Activated gamma-delta T cell treated with Interleukin-2 at 50 U/mL for 16 hours (primary cell): ENCODE results near the gene PSRC1.

ENCODE experiments used
- DNase-seq: peaks from one replicate; pipeline ENCODE4 v3.0.0-alpha.2; 2020

Gene PSRC1

GRCh38 chr1:109256971-109257681 is 25.8 kb downstream of the PSRC1 start:
- DNase-seq = no peak

DNA sequence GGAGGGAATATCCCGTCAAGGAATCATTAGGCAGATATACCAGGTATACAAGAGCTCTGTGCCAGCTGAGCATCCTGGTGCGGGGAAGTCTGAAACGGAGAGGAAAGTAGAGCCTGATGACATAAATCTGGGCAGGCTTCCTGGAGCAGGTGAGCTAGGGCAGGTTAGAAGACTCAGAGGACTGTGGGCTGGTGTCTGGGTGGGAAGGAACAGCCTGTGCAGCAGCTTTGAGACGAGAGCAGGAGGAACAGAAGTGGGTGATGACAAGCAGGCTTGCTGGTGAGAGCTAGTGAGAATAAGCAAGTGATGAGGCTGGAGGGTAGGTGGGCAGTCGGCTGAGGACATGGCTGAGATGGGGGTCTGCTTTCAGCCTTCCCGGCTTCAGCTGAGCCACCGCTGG is 26.9 kb downstream of the PSRC1 start:
- no peak for DNase-seq

GRCh38 chr1:109255678-109256077 is 27.3 kb downstream of the PSRC1 start:
- no peak for DNase-seq

GRCh38 chr1:109255097-109255651 is 27.8 kb downstream of the PSRC1 start:
- no peak for DNase-seq

DNA sequence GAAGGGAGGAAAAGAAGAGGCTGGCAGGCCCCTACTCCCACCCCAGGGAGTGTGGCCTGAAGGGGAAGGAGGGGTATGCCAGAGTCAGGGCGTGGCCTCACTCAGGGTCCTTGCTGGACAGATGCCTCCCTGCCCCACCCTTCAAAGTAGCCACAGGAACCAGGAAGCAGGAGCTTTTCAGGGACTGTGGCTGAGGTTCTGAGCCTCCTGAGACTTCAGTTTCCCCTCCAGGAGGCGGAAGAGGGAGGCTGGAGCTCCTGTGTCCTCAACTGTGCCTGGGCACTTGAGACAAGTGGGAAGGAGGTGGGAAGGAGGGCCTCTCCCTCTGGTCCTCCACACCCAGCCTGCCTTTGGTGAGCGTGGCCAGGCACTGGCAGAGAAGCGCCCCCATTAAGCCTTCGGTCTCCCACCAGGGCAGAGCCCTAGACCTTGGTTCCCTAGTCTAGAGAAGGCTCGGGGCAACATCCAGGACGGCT is 28.3 kb downstream of the PSRC1 start:
- no peak for DNase-seq

GRCh38 chr1:109253803-109254620 is 28.9 kb downstream of the PSRC1 start:
- DNase-seq = no peak

GRCh38 chr1:109252893-109253802 is 29.8 kb downstream of the PSRC1 start:
- no peak for DNase-seq

- DNase-seq = no peak
Measured at GRCh38 chr1:109252167-109252892, 30.6 kb downstream of the PSRC1 start.

DNA sequence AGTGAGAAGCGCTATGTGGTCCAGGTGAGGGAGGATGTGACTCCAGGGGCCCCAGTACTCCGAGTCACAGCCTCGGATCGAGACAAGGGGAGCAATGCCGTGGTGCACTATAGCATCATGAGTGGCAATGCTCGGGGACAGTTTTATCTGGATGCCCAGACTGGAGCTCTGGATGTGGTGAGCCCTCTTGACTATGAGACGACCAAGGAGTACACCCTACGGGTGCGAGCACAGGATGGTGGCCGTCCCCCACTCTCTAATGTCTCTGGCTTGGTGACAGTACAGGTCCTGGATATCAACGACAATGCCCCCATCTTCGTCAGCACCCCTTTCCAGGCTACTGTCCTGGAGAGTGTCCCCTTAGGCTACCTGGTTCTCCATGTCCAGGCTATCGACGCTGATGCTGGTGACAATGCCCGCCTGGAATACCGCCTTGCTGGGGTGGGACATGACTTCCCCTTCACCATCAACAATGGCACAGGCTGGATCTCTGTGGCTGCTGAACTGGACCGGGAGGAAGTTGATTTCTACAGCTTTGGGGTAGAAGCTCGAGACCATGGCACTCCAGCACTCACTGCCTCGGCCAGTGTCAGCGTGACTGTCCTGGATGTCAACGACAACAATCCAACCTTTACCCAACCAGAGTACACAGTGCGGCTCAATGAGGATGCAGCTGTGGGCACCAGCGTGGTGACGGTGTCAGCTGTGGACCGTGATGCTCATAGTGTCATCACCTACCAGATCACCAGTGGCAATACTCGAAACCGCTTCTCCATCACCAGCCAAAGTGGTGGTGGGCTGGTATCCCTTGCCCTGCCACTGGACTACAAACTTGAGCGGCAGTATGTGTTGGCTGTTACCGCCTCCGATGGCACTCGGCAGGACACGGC is 31.4 kb downstream of the PSRC1 start:
- no peak for DNase-seq

DNA sequence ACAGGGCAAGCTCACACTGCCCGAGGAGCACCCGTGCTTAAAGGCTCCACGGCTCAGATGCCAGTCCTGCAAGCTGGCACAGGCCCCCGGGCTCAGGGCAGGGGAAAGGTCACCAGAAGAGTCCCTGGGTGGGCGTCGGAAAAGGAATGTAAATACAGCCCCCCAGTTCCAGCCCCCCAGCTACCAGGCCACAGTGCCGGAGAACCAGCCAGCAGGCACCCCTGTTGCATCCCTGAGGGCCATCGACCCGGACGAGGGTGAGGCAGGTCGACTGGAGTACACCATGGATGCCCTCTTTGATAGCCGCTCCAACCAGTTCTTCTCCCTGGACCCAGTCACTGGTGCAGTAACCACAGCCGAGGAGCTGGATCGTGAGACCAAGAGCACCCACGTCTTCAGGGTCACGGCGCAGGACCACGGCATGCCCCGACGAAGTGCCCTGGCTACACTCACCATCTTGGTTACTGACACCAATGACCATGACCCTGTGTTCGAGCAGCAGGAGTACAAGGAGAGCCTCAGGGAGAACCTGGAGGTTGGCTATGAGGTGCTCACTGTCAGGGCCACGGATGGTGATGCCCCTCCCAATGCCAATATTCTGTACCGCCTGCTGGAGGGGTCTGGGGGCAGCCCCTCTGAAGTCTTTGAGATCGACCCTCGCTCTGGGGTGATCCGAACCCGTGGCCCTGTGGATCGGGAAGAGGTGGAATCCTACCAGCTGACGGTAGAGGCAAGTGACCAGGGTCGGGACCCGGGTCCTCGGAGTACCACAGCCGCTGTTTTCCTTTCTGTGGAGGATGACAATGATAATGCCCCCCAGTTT is 32.3 kb downstream of the PSRC1 start:
- DNase-seq = no peak

GRCh38 chr1:109249654-109250401 is 33.1 kb downstream of the PSRC1 start:
- no peak for DNase-seq

- peak; percentile 47 for DNase-seq
Measured at GRCh38 chr1:109248797-109249629, 33.9 kb downstream of the PSRC1 start, which contains the start of gene CELSR2. CELSR2 (plus strand) TSS chr1:109249539; CDS start chr1:109250080, 541 bp downstream.

GRCh38 chr1:109248444-109248796 is 34.5 kb downstream of the PSRC1 start:
- DNase-seq = no peak

DNA sequence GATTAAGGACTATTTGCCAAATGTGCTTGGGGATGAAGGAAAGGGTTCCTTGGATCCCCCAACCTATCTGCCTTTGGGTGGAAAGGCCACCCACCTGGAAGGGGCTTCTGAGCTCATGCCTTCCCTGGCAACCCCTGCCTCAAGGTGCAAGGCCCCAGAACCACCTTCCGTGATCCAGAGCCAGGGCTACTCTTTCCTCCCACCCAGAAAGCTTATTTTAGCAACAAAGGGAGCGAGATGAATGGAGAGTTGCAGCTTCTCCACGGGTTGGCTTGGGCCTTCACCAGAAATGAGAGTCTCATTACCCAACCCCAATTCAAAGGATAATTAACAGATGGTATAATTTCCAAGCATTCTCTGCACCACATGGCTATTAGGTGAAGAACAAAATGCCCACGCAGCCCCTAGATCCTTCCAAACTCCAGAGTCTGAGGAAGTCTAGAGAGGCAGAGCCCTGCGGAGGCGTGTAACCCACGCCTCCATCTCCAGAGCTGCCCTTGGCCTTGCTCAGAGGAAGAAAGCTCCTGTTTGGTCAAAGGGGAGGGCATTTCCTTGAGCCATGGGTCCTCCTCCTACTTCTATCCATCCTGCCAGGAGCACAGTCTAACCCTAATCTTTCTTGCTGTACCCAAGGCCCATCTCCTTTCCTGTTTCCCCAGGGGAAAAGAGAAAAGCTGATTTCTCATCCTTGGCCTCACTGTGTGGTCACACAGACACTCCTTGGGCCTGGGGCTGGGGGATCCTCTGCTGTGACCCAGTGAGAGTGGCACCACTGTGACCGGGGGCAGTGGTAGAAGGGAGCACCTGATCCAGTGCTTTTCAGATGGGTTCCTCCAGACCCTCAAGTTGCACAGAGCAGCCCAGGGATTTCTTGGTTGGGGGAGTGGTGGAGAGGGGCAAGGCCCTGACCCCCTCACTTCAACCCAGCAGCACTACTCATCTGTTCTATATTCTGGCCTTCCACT is 35.3 kb downstream of the PSRC1 start:
- DNase-seq = no peak

- DNase-seq = no peak
Measured at GRCh38 chr1:109246141-109246551, 36.8 kb downstream of the PSRC1 start.

DNA sequence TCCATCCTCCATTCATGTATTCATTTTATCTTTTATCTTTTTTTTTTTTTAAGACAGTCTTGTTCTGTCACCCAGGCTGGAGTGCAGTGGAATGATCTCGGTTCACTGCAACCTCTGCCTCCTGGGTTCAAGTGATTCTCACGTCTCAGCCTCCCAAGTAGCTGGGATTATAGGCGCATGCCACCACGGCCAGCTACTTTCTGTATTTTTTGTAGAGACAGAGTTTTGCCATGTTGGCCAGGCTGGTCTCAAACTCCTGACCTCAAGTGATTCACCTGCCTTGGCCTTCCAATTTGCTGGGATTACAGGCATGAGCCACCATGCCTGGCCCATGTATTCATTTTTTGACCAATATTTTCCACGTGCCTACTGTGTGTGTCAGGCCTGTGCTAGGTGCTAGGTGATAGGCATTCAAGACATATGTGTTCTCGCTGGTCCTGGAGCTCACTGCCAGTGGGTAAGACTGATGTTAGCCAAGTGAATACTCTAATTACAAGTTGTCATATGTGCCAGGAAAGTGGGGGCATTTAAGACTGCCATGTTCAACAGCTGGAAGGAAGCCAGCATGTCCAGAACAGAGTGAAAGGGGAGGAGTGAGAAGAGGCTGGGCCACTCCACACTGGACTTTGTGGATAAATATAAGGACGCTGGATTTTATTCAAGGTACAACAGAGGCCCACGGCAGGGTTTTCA is 38.9 kb downstream of the PSRC1 start:
- DNase-seq = no peak
